ENCODE data around the gene PAX3.

DNA sequence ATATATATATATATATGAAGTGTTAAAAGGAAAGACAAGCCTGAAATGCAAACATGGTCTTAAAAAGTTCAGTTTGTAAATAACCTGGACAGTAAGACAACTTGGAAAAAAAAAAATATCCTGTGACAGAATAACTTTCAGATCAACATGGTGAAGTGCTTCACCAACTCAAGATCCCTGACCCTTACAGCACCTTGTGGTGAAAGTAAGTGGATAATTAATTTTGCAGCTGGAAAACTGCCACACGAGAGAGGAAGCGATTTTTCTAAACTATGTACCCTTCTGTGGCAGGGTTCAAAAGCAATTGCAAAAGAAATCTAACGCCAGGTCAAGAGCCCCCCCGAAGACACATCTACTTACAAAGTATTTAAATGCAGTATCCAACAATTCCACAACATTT lies 95.8 kb downstream of the PAX3 start:
- TF ChIP-seq POLR2AphosphoS5 (IDR thresholded peaks at IDR 0.05) = no peak
- TF ChIP-seq, protein P1, sequence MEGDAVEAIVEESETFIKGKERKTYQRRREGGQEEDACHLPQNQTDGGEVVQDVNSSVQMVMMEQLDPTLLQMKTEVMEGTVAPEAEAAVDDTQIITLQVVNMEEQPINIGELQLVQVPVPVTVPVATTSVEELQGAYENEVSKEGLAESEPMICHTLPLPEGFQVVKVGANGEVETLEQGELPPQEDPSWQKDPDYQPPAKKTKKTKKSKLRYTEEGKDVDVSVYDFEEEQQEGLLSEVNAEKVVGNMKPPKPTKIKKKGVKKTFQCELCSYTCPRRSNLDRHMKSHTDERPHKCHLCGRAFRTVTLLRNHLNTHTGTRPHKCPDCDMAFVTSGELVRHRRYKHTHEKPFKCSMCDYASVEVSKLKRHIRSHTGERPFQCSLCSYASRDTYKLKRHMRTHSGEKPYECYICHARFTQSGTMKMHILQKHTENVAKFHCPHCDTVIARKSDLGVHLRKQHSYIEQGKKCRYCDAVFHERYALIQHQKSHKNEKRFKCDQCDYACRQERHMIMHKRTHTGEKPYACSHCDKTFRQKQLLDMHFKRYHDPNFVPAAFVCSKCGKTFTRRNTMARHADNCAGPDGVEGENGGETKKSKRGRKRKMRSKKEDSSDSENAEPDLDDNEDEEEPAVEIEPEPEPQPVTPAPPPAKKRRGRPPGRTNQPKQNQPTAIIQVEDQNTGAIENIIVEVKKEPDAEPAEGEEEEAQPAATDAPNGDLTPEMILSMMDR (IDR thresholded peaks at IDR 0.05) = no peak
- no peak for TF ChIP-seq POLR2A (IDR thresholded peaks at IDR 0.05)

Data from breast epithelium (tissue), 3 donors.